K562 (cell line): ENCODE measurements around the gene ATP5MC3. TPM values are rescaled to one million over a fixed set of nuclear protein-coding genes. Genes with fewer than 3 reads are reported as not detected.

ENCODE experiments used
- NCOR1 ChIP-seq: fragments of 450-650 bp; IDR thresholded peaks from 2 replicates; pipeline ENCODE4 v1.6.1; 2016; ENCODE audit warnings: mild to moderate bottlenecking, moderate library complexity
- polyA plus RNA-seq, 8 experiments: library from polyadenylated mRNA; depleted of rRNA in 4 of 8; stranded (reverse) in 5 of 8; unstranded in 3 of 8; fragments of >200 nt; fragmentation: Nextera tagmentation in 2 of 8; fragmentation: Illumina TruSeq in 1 of 8; extraction: Ambion mirVana in 2 of 8; extraction: Trizol in 1 of 8; gene quantifications; 2 replicates each; pipeline versions ENCODE4 v1.2.1 to v1.2.3, GENCODE V29; 2011 to 2014; ENCODE audit warnings: inconsistent platforms in 1 of 8, missing spikeins in 1 of 8
- total RNA-seq, 7 experiments: library from RNA; depleted of rRNA in 6 of 7; stranded (reverse); fragments of >200 nt in 6 of 7; fragmentation: Illumina TruSeq in 2 of 7; extraction: Trizol in 2 of 7; gene quantifications; 2 replicates each; pipeline versions ENCODE4 v1.2.1 to v1.2.3, GENCODE V29; 2011 to 2021; ENCODE audit warnings: low replicate concordance in 1 of 7
- TF ChIP-seq, protein P1 (sequence below), 2 experiments: fragments of 450-650 bp in 1 of 2; sonication (generic) in 1 of 2; formaldehyde crosslinking in 1 of 2; IDR thresholded peaks; 2 replicates each; pipeline versions ENCODE4 v1.7.1 to v1.9.0; 2016 to 2022; ENCODE audit warnings: inconsistent platforms in 1 of 2, mild to moderate bottlenecking in 1 of 2, missing genetic modification reagents in 1 of 2

Gene ATP5MC3
- total and polyA plus RNA-seq, 9 of the 15 experiments (the other 6 are each of a cell fraction or from before 2014, with no cell fraction given) = 423 to 2,565 (median 1,012) TPM

DNA sequence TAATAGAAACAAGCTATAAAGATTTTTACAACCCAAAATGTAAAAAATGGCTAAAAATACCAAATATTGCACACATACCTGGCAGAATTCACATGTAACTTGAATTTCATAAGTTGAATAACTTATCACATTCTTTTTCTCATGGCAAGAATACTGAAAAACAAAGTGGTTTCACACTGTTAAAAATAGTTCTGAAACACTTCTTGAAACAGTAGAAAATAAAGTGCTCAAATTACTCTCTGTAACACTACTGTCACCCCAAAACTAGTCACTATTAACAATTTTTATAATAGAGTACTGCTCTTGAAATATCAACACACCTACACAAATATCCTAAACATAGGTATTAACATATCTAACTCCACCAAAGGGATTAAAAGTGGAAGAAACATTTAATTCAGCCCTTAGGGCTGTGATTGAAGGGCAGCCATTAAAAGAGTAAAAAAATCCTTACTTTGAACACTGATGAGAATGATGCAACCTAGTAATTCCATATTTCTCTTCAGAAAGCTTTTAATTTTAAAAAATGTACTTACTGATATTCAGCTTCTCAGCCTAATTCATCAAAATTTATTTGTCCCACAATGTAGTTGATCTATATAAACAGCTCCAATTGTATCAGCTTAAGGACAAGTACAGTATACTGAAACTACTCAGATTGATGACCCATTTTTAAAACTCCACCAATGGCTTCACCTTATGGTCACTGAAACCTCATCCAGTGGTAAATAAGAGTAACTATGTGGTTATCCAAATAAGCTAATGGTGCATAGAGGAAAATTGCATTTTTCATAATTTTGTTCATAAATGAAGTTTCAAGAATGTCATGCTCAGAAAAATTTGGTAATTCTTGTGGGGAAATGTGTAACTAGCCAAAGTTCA is 44.9 kb downstream of the ATP5MC3 start (continued):
- TF ChIP-seq, protein P1, sequence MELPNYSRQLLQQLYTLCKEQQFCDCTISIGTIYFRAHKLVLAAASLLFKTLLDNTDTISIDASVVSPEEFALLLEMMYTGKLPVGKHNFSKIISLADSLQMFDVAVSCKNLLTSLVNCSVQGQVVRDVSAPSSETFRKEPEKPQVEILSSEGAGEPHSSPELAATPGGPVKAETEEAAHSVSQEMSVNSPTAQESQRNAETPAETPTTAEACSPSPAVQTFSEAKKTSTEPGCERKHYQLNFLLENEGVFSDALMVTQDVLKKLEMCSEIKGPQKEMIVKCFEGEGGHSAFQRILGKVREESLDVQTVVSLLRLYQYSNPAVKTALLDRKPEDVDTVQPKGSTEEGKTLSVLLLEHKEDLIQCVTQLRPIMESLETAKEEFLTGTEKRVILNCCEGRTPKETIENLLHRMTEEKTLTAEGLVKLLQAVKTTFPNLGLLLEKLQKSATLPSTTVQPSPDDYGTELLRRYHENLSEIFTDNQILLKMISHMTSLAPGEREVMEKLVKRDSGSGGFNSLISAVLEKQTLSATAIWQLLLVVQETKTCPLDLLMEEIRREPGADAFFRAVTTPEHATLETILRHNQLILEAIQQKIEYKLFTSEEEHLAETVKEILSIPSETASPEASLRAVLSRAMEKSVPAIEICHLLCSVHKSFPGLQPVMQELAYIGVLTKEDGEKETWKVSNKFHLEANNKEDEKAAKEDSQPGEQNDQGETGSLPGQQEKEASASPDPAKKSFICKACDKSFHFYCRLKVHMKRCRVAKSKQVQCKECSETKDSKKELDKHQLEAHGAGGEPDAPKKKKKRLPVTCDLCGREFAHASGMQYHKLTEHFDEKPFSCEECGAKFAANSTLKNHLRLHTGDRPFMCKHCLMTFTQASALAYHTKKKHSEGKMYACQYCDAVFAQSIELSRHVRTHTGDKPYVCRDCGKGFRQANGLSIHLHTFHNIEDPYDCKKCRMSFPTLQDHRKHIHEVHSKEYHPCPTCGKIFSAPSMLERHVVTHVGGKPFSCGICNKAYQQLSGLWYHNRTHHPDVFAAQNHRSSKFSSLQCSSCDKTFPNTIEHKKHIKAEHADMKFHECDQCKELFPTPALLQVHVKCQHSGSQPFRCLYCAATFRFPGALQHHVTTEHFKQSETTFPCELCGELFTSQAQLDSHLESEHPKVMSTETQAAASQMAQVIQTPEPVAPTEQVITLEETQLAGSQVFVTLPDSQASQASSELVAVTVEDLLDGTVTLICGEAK (IDR thresholded peaks at IDR 0.05) = no peak
- TF ChIP-seq, protein P1 (CRISPR knock-in tag; IDR thresholded peaks at IDR 0.05) = no peak
- TF ChIP-seq NCOR1 = no peak
